Epithelial cell of proximal tubule (primary cell): ENCODE data around the gene GPC5. TPM values are rescaled to one million over a fixed set of nuclear protein-coding genes. Genes with fewer than 3 reads are reported as not detected.
"Not testable (repeated sequence)": the region's sequence is repeated elsewhere in the genome, so short reads cannot be mapped to it uniquely, and the experiment has no call there.

Experiments used
- DNase-seq: peaks from one replicate; pipeline ENCODE4 v3.0.0-alpha.2; 2011; ENCODE audit warnings: low read depth
- H3K4me3 ChIP-seq: 2 replicates; pipeline ENCODE4 v1.5.1; 2011; ENCODE audit warnings: low read depth, mild to moderate bottlenecking, low read length
- CTCF ChIP-seq: conservative IDR thresholded peaks from 2 replicates; pipeline ENCODE4 v1.5.1; 2012; ENCODE audit warnings: low read depth, mild to moderate bottlenecking, low read length
- total RNA-seq: library from RNA; depleted of rRNA; stranded (reverse); fragments of >200 nt; gene quantifications from 2 replicates; pipeline ENCODE4 v1.2.3, GENCODE V29; 2015

Gene GPC5
- total RNA-seq, 1 donor from 2014 or later: not detected

- H3K4me3 ChIP-seq: no peak overlapping the region
- DNase-seq: no peak
- no peak for TF ChIP-seq CTCF
Measured at GRCh38 chr13:91408971-91409370, 10.6 kb downstream of the GPC5 start.

- not testable (repeated sequence) for H3K4me3 ChIP-seq, DNase-seq
Measured at GRCh38 chr13:91416579-91416978, 18.2 kb downstream of the GPC5 start.

- no peak for DNase-seq
- TF ChIP-seq CTCF: no peak
- H3K4me3 ChIP-seq: no peak overlapping the region
Measured at GRCh38 chr13:91417660-91418325, 19.4 kb downstream of the GPC5 start.

GRCh38 chr13:91426913-91427312, 28.5 kb downstream of the GPC5 start:
- no peak for DNase-seq
- H3K4me3 ChIP-seq: no peak overlapping the region
- TF ChIP-seq CTCF: no peak

- H3K4me3 ChIP-seq, DNase-seq: not testable (repeated sequence)
Measured at GRCh38 chr13:91438674-91439073, 40.3 kb downstream of the GPC5 start.

- no peak for DNase-seq
- no peak overlapping the region for H3K4me3 ChIP-seq
- no peak for TF ChIP-seq CTCF
Measured at GRCh38 chr13:91450913-91451312, 52.5 kb downstream of the GPC5 start.

GRCh38 chr13:91454666-91455065, 56.2 kb downstream of the GPC5 start:
- DNase-seq: no peak
- H3K4me3 ChIP-seq: no peak overlapping the region
- TF ChIP-seq CTCF: no peak

DNA sequence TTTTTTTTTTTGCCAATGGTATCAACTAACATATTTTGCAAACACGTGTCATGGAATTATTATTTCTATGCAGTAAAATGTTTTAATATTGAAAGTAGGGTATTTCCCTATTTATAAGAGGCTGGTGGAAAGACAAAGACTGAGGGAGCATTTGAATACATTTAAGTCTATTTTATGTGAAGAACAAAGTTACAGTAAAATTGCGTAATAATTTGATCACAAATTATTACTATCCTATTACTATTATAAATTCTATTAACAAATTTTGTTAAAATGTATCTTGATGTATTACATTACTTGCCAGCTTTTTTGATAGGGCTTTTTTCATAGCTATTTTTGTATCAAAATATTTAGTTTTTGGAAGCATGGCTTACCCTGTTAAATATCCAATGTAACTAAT, 58.4 kb downstream of the GPC5 start:
- TF ChIP-seq CTCF: no peak
- H3K4me3 ChIP-seq: no peak overlapping the region
- DNase-seq: no peak
